Measurements from ENCODE around the gene HOXA3.
A peak's percentile ranks its signal among the peaks of the same experiment; 100 is the strongest.

The HOXA3 gene

GRCh38 chr7:27154369-27154768, 2.0 kb upstream of the HOXA3 start:
- no peak for DNase-seq

DNA sequence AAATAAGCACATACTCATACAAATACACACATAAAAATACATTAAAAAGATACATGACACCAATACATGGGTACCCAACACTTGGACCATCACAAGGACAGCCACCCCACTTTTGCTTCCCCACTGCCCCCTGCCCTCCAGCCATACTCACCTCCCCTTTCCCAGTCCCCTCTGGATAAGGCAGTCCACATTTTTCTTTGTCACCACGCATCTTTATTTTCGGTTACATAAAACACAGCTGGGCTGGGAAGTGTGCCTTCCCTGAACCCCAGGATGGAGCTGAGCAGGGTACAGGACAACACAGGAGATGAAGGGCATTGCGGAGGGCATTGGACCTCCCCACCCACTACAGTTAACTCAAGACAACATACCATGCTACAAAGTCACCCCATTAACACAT, 1.1 kb upstream of the HOXA3 start:
- DNase-seq: no peak

GRCh38 chr7:27152816-27153442, 546 bp upstream of the HOXA3 start:
- DNase-seq: no peak

- DNase-seq: peak; percentile 16
These were observed 947 bp downstream of the HOXA3 start for GRCh38 chr7:27151341-27151930.

GRCh38 chr7:27150568-27151340, 1.6 kb downstream of the HOXA3 start:
- peak; percentile 55 for DNase-seq

- no peak for DNase-seq
These were observed 2.4 kb downstream of the HOXA3 start for GRCh38 chr7:27149842-27150567.

- no peak for DNase-seq
These were observed 3.4 kb downstream of the HOXA3 start for GRCh38 chr7:27148756-27149641.

GRCh38 chr7:27148031-27148755, 4.2 kb downstream of the HOXA3 start:
- no peak for DNase-seq

- DNase-seq: peak; percentile 43
These were observed 5.0 kb downstream of the HOXA3 start, which contains the start of gene HOXA6 for GRCh38 chr7:27147199-27148030. TSS of gene HOXA6 (minus strand) at chr7:27147774. CDS start at chr7:27147749, 25 bp downstream.

GRCh38 chr7:27146491-27147198, 5.7 kb downstream of the HOXA3 start:
- no peak for DNase-seq

DNA sequence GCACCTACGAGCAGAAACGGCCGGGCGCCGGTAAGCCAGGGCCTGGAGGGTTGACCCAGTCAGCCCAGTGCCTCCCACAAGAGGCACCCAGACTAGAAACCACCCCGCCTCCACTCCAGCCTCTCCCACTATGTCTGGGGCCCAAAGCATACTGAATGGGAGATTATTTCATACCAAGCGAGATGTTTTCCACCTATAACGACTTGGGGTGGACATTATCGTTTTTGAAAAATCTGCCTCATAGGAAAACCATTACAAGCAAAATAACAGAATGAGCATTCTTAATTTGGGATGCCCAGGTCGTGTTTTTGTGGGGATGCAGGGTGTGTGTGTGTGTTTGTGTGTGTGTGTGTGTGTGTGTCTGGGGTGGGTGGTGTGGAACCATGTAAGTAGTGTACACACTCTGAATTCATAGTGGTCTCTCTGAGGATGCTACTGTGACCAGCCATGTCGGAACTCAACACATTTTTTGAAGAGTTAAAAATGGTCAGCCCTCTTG, 6.4 kb downstream of the HOXA3 start:
- no peak for DNase-seq

- no peak for DNase-seq
These were observed 7.0 kb downstream of the HOXA3 start for GRCh38 chr7:27145165-27145913.

DNA sequence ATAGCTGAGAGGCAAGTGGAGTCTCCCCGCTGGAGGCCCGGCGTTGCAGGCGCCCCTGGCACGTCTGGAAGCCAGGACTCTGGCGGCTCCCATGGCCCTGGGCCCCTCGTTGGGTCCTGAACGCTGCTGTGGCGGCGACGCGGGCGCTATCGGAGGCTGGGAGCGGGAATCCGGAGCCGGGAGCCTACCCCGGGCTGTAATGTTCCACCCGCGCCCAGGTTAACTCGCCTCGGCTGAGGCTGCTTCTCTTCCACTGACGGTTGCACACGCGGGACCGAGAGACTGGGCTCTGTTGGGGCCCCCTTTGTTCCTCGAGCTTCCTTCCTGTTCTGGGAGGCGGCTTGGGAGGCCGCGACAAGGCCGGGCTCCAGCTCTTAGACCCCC, 7.6 kb downstream of the HOXA3 start:
- no peak for DNase-seq

DNA sequence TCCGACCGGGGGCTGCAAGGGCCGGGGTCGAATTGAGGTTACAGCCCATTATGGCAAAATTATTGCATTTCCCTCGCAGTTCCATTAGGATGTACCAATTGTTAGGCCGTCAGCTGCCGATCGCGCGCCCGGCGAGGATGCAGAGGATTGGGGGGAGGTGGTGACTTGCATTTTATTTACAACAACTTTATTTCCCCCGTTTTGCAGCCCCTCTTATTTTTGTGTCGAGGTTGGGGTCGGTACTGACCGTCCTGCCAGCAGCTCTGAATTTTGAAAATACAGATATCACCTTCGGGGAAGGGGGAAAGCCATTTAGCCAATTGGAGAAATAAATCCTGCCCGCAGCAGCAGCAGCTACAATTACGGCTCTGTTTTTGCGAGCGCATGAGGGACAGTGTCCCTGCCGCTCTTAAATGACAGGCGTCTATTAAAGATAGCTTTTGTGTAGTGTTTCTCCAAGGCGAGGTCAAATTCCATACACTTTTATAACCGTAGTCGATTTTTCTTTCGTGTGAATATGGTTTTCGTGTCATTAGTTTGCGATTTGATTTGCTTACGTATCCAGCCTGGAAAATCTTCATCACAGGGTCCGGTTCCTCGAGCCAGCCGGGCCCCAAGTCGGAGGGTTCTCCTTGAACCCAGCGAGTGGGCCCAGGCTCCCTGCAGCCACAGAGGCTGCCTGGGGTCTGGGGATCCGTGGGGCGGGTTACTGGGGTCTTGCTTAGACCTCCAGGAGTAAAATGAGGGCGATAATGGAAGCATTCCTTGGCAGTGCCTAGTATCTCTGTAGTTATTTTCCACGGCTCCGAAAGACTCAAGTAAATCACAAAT, 8.2 kb downstream of the HOXA3 start:
- DNase-seq: no peak

DNA sequence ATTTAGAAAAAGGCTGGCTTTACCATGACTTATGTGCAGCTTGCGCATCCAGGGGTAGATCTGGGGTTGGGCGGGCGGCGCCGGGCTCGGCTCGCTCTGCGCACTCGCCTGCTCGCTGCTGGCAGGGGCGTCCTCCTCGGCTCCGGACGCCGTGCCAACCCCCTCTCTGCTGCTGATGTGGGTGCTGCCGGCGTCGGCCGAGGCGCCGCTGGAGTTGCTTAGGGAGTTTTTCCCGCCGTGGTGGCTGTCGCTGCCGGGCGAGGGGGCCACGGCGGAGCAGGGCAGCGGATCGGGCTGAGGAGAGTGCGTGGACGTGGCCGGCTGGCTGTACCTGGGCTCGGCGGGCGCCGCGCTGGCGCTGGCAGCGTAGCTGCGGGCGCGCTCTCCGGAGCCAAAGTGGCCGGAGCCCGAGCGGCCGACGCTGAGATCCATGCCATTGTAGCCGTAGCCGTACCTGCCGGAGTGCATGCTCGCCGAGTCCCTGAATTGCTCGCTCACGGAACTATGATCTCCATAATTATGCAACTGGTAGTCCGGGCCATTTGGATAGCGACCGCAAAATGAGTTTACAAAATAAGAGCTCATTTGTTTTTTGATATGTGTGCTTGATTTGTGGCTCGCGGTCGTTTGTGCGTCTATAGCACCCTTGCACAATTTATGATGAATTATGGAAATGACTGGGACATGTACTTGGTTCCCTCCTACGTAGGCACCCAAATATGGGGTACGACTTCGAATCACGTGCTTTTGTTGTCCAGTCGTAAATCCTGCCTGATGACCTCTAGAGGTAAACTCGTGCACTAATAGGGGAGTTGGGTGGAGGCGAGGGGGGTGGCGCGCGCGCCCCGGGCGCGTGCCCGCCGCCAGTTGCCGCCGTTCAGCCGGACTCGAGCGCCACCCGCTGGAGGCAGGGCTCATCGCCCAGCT, 9.1 kb downstream of the HOXA3 start, which contains the start of gene HOXA5:
HOXA5 (minus strand) TSS at position 659 of the 927 bp plus-strand sequence; CDS start at position 585, 74 bp downstream.
- DNase-seq: no peak

GRCh38 chr7:27142580-27143022, 9.8 kb downstream of the HOXA3 start:
- DNase-seq: no peak
